NT2/D1 (cell line): Measurements from ENCODE around the gene ZNF516.

ENCODE experiments used
- SUZ12 ChIP-seq: IDR thresholded peaks from 2 replicates; pipeline ENCODE4 v1.6.1; 2011; ENCODE audit not compliant: insufficient read length, insufficient read depth; ENCODE audit errors: extremely low read depth
- YY1 ChIP-seq: IDR thresholded peaks from 2 replicates; pipeline ENCODE4 v1.6.1; 2011; ENCODE audit not compliant: insufficient read length, insufficient read depth
- ZNF274 ChIP-seq: IDR thresholded peaks from 2 replicates; pipeline ENCODE4 v1.6.1; 2011; ENCODE audit warnings: mild to moderate bottlenecking, low read depth, low read length

- TF ChIP-seq ZNF274 (no peak), SUZ12 (no peak), YY1 (no peak)
Observed at GRCh38 chr18:76389716-76390115, 105.3 kb downstream of the ZNF516 start.
